Astrocyte (in vitro differentiated cells and primary cell): ENCODE results near the gene GPAT3. TPM values are rescaled to one million over a fixed set of nuclear protein-coding genes. Genes with fewer than 3 reads are reported as not detected.

Experiments
- DNase-seq: peaks from one replicate; pipeline ENCODE4 v3.0.0-alpha.2; 2010; ENCODE audit warnings: low read depth
- FAIRE-seq: peaks from 2 replicates; lab custom pipeline; 2011; peaks lifted over from hg19 to GRCh38; lab: Jason Lieb, UNC
- H2AFZ ChIP-seq: 2 replicates; pipeline ENCODE4 v1.6.0; 2012; ENCODE audit warnings: low read depth, low read length, inconsistent platforms
- H3K27ac ChIP-seq: 2 replicates; pipeline ENCODE4 v1.5.1; 2011; ENCODE audit warnings: low read depth, low read length, inconsistent platforms
- H3K27me3 ChIP-seq: 2 replicates; pipeline ENCODE4 v1.6.0; 2011; ENCODE audit warnings: low read length, inconsistent platforms; ENCODE audit not compliant: insufficient read depth
- H3K36me3 ChIP-seq: 2 replicates; pipeline ENCODE4 v1.5.1; 2011; ENCODE audit warnings: low read length, inconsistent platforms; ENCODE audit not compliant: insufficient read depth
- H3K4me1 ChIP-seq: 2 replicates; pipeline ENCODE4 v1.5.1; 2011; ENCODE audit warnings: low read length, inconsistent platforms; ENCODE audit not compliant: insufficient read depth
- H3K4me2 ChIP-seq: 2 replicates; pipeline ENCODE4 v1.6.0; 2012; ENCODE audit warnings: low read length, inconsistent platforms
- H3K4me3 ChIP-seq: 2 replicates; pipeline ENCODE4 v1.5.1; 2011; ENCODE audit warnings: low read depth, mild to moderate bottlenecking, low read length, inconsistent platforms; ENCODE audit not compliant: insufficient read depth
- H3K79me2 ChIP-seq: 2 replicates; pipeline ENCODE4 v1.6.0; 2012; ENCODE audit warnings: mild to moderate bottlenecking, low read length, inconsistent platforms; ENCODE audit not compliant: insufficient read depth
- H3K9ac ChIP-seq: 2 replicates; pipeline ENCODE4 v1.6.0; 2012; ENCODE audit warnings: mild to moderate bottlenecking, low read length, inconsistent platforms
- H3K9me3 ChIP-seq: 2 replicates; pipeline ENCODE4 v1.5.1; 2012; ENCODE audit warnings: low read depth, mild to moderate bottlenecking, low read length, inconsistent platforms; ENCODE audit not compliant: insufficient read depth
- H4K20me1 ChIP-seq: 2 replicates; pipeline ENCODE4 v1.6.0; 2012; ENCODE audit warnings: low read length, inconsistent platforms; ENCODE audit not compliant: insufficient read depth
- H3K27ac Mint-ChIP-seq: one replicate; pipeline ENCODE4 v1.8.0; 2021; ENCODE audit warnings: mild to moderate bottlenecking, mixed read lengths; ENCODE audit not compliant: unreplicated experiment
- H3K27me3 Mint-ChIP-seq: one replicate; pipeline ENCODE4 v1.8.0; 2021; ENCODE audit warnings: low read depth, mixed read lengths; ENCODE audit not compliant: unreplicated experiment
- H3K36me3 Mint-ChIP-seq: one replicate; pipeline ENCODE4 v1.8.0; 2021; ENCODE audit warnings: low read depth, mixed read lengths; ENCODE audit not compliant: unreplicated experiment
- H3K4me1 Mint-ChIP-seq: one replicate; pipeline ENCODE4 v1.8.0; 2021; ENCODE audit warnings: low read depth, mixed read lengths; ENCODE audit not compliant: unreplicated experiment
- H3K4me3 Mint-ChIP-seq: one replicate; pipeline ENCODE4 v1.8.0; 2021; ENCODE audit warnings: mild to moderate bottlenecking, moderate library complexity, mixed read lengths; ENCODE audit not compliant: unreplicated experiment
- H3K9me3 Mint-ChIP-seq: one replicate; pipeline ENCODE4 v1.8.0; 2021; ENCODE audit warnings: mild to moderate bottlenecking, mixed read lengths; ENCODE audit not compliant: unreplicated experiment
- CTCF ChIP-seq: IDR thresholded peaks from 2 replicates; pipeline ENCODE4 v1.5.1; 2011; ENCODE audit warnings: low read depth, mild to moderate bottlenecking, inconsistent platforms, low read length, moderate library complexity; ENCODE audit not compliant: insufficient read depth
- EZH2 ChIP-seq: IDR thresholded peaks from 2 replicates; pipeline ENCODE4 v1.6.1; 2012; ENCODE audit warnings: mild to moderate bottlenecking, low read length, inconsistent platforms; ENCODE audit not compliant: insufficient read depth
- total RNA-seq: library from RNA; stranded (reverse); gene quantifications from 2 replicates; pipeline ENCODE4 v1.2.1, GENCODE V29; 2021

The GPAT3 gene
- total RNA-seq, 1 donor from 2014 or later: 0.39 TPM

DNA sequence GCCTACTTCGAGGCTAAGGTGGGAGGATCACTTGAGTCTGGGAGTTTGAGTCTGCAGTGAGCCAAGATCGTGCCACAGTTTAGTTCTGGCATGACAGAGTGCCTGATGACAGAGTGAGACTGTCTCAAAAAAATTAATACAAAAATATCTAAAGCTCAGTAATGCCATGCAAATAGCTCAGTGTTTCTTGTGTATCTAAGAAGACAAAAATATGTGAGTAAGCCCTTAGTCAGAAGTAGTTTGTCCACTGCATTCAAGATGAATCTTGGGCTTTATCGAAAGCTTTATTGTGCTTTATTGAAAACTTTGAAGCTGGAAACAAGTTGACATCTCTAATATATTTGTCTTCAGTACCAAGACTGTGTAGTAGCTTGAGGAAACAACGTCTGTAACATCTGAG lies 115.9 kb downstream of the GPAT3 start:
- Mint-ChIP-seq H3K4me3 (no peak overlapping the region), H3K9me3 (peaks cover 2% of the 10 kb centered on the region), H3K27ac (no peak overlapping the region), H3K27me3 (peaks cover 7% of the 10 kb centered on the region), H3K4me1 (peaks cover under 1% of the 10 kb centered on the region), H3K36me3 (no peaks in the 10 kb centered on the region)
- no peaks in the 10 kb centered on the region for H3K4me1 ChIP-seq
- H3K27me3 ChIP-seq: no peaks in the 10 kb centered on the region
- FAIRE-seq (no peak), DNase-seq (no peak)
- H4K20me1 ChIP-seq: no peaks in the 10 kb centered on the region
- no peaks in the 10 kb centered on the region for H3K79me2 ChIP-seq
- no peak overlapping the region for H3K4me3 ChIP-seq
- TF ChIP-seq CTCF: no peak
- TF ChIP-seq EZH2: no peak
- no peaks in the 10 kb centered on the region for H3K9me3 ChIP-seq
- H3K27ac ChIP-seq: no peak overlapping the region
- H2AFZ ChIP-seq: no peak overlapping the region
- H3K9ac ChIP-seq: no peak overlapping the region
- no peaks in the 10 kb centered on the region for H3K36me3 ChIP-seq
- H3K4me2 ChIP-seq: no peak overlapping the region

Other genes with a start within 250 kb of the GPAT3 start
- gene HPSE, start 201.3 kb upstream of the GPAT3 start, total RNA-seq: 0.75 and 0.94 TPM in 2 replicates
- gene HELQ, start 80.3 kb upstream of the GPAT3 start, total RNA-seq: 8.2 and 9.4 TPM in 2 replicates
- gene MRPS18C, start 80.0 kb upstream of the GPAT3 start, total RNA-seq: 46.7 and 49.8 TPM in 2 replicates
- 12.6 and 13.6 TPM in 2 replicates for gene ABRAXAS1, start 51.0 kb upstream of the GPAT3 start, total RNA-seq